IMR-90 (cell line): ENCODE data around the gene SRGAP3. TPM values are rescaled to one million over a fixed set of nuclear protein-coding genes. Genes with fewer than 3 reads are reported as not detected.

ENCODE experiments used
- ATAC-seq: fragments of 200-7000 bp; cut with Tn5 transposase; 2 replicates; pipeline ENCODE4 v1.9.1; 2020; ENCODE audit warnings: low read depth, mild to moderate bottlenecking, moderate library complexity
- BruUV-seq: library from RNA; stranded (reverse); fragments of 400-500 nt; replicated peaks from 2 replicates; lab custom pipeline; 2021; lab: Mats Ljungman, UMichigan
- CTCF ChIA-PET: fragments of 300-600 bp; formaldehyde crosslinking; extraction: SDS; loops from one replicate; lab custom pipeline; 2021; ENCODE audit warnings: antibody characterized with exemption; lab: Yijun Ruan, JAX
- POLR2A ChIA-PET: fragments of 300-600 bp; sonication (Branson Sonifier 250); formaldehyde crosslinking; loops from one replicate; lab custom pipeline; 2022; ENCODE audit warnings: antibody characterized with exemption; ENCODE audit not compliant: unreplicated experiment; lab: Charles Lee
- DNase-seq: peaks from one replicate; pipeline ENCODE4 v3.0.0; 2013
- H2AFZ ChIP-seq: replicated peaks from 2 replicates; pipeline ENCODE3; 2013; ENCODE audit warnings: low read length, mild to moderate bottlenecking; ENCODE audit not compliant: poor library complexity
- H2AK5ac ChIP-seq: 2 replicates; pipeline ENCODE4 v1.6.1; 2013; ENCODE audit warnings: low read depth, low read length, inconsistent platforms
- H2AK9ac ChIP-seq: replicated peaks from 2 replicates; pipeline ENCODE3; 2013; ENCODE audit warnings: mild to moderate bottlenecking, low read depth, low read length, moderate library complexity; ENCODE audit not compliant: poor library complexity
- H2BK120ac ChIP-seq: 2 replicates; pipeline ENCODE4 v1.6.1; 2013; ENCODE audit warnings: low read depth, low read length, inconsistent platforms
- H2BK15ac ChIP-seq: 3 replicates; pipeline ENCODE4 v1.6.1; 2013; ENCODE audit warnings: low read depth, low read length, inconsistent platforms
- H2BK20ac ChIP-seq: 2 replicates; pipeline ENCODE4 v1.6.1; 2013; ENCODE audit warnings: low read depth, mild to moderate bottlenecking, inconsistent platforms, low read length, moderate library complexity
- H2BK5ac ChIP-seq: 2 replicates; pipeline ENCODE4 v1.6.1; 2013; ENCODE audit warnings: mild to moderate bottlenecking, low read depth, low read length, inconsistent platforms; ENCODE audit not compliant: poor library complexity, severe bottlenecking
- H3K14ac ChIP-seq: replicated peaks from 2 replicates; pipeline ENCODE4 v1.6.1; 2013; ENCODE audit warnings: low read depth, low read length, inconsistent platforms
- H3K18ac ChIP-seq: 2 replicates; pipeline ENCODE4 v1.6.1; 2013; ENCODE audit warnings: low read depth, low read length, control low read depth
- H3K23ac ChIP-seq: 2 replicates; pipeline ENCODE4 v1.6.1; 2013; ENCODE audit warnings: low read depth, low read length, inconsistent platforms
- H3K27ac ChIP-seq: 2 replicates; pipeline ENCODE4 v1.5.1; 2013; ENCODE audit warnings: mild to moderate bottlenecking, control low read depth, low read length; ENCODE audit not compliant: insufficient read depth
- H3K27me3 ChIP-seq: 2 replicates; pipeline ENCODE4 v1.6.1; 2013; ENCODE audit warnings: low read length; ENCODE audit not compliant: control insufficient read depth, insufficient read depth
- H3K36me3 ChIP-seq: 2 replicates; pipeline ENCODE4 v1.6.1; 2013; ENCODE audit warnings: low read length, mixed read lengths; ENCODE audit not compliant: control insufficient read depth, insufficient read depth
- H3K4ac ChIP-seq: 2 replicates; pipeline ENCODE4 v1.6.1; 2013; ENCODE audit warnings: low read depth, low read length, inconsistent platforms
- H3K4me1 ChIP-seq: 2 replicates; pipeline ENCODE4 v1.6.1; 2013; ENCODE audit warnings: low read length, mixed read lengths; ENCODE audit not compliant: control insufficient read depth, insufficient read depth
- H3K4me2 ChIP-seq: 2 replicates; pipeline ENCODE4 v1.6.1; 2013; ENCODE audit warnings: low read depth, mild to moderate bottlenecking, control low read depth, low read length, moderate library complexity
- H3K4me3 ChIP-seq: 2 replicates; pipeline ENCODE4 v1.5.1; 2013; ENCODE audit warnings: low read depth, mild to moderate bottlenecking, control low read depth, low read length, moderate library complexity; ENCODE audit not compliant: insufficient read depth
- H3K56ac ChIP-seq: 2 replicates; pipeline ENCODE4 v1.6.1; 2013; ENCODE audit warnings: low read length, inconsistent platforms; ENCODE audit not compliant: insufficient read depth; ENCODE audit errors: extremely low read depth
- H3K79me1 ChIP-seq, 2 experiments: 2 replicates each; pipeline ENCODE4 v1.6.1; 2013; ENCODE audit warnings: low read length in 2 of 2, inconsistent platforms in 1 of 2, low read depth in 1 of 2
- H3K9ac ChIP-seq: 2 replicates; pipeline ENCODE4 v1.6.1; 2013; ENCODE audit warnings: low read depth, low read length, control low read depth
- H3K9me1 ChIP-seq: 2 replicates; pipeline ENCODE4 v1.6.1; 2013; ENCODE audit warnings: low read length, inconsistent platforms; ENCODE audit not compliant: insufficient read depth
- H3K9me3 ChIP-seq: 2 replicates; pipeline ENCODE4 v1.6.1; 2013; ENCODE audit warnings: low read length; ENCODE audit not compliant: control insufficient read depth, insufficient read depth
- H4K20me1 ChIP-seq: 2 replicates; pipeline ENCODE4 v1.6.1; 2013; ENCODE audit warnings: low read length, inconsistent platforms; ENCODE audit not compliant: insufficient read depth
- H4K5ac ChIP-seq: 2 replicates; pipeline ENCODE4 v1.6.1; 2013; ENCODE audit warnings: mild to moderate bottlenecking, low read depth, low read length, control low read depth
- H4K8ac ChIP-seq, 2 experiments: 2 replicates each; pipeline ENCODE4 v1.6.1; 2013; ENCODE audit warnings: low read depth in 2 of 2, low read length in 2 of 2, control low read depth in 1 of 2, inconsistent platforms in 1 of 2
- H4K91ac ChIP-seq: 2 replicates; pipeline ENCODE4 v1.6.1; 2013; ENCODE audit warnings: low read depth, low read length, inconsistent platforms; ENCODE audit not compliant: insufficient read depth
- BHLHE40 ChIP-seq: fragments of 150-350 bp; IDR thresholded peaks from 2 replicates; pipeline ENCODE4 v1.6.1; 2016; ENCODE audit warnings: mild to moderate bottlenecking, low read depth, low read length
- CEBPB ChIP-seq: IDR thresholded peaks from 2 replicates; pipeline ENCODE4 v1.6.1; 2012; ENCODE audit warnings: low read depth, low read length, improper control_type of control experiment
- CHD1 ChIP-seq: IDR thresholded peaks from 2 replicates; pipeline ENCODE4 v1.6.1; 2012; ENCODE audit warnings: low read depth, low read length, improper control_type of control experiment
- CTCF ChIP-seq: conservative IDR thresholded peaks from 2 replicates; pipeline ENCODE4 v1.5.1; 2012; ENCODE audit warnings: mild to moderate bottlenecking, low read depth, low read length, improper control_type of control experiment
- FOS ChIP-seq: fragments of 150-350 bp; IDR thresholded peaks from 2 replicates; pipeline ENCODE4 v1.6.1; 2016; ENCODE audit warnings: low read depth, low read length
- MAFK ChIP-seq: IDR thresholded peaks from 2 replicates; pipeline ENCODE4 v1.6.1; 2012; ENCODE audit warnings: low read depth, low read length, improper control_type of control experiment
- MAZ ChIP-seq: IDR thresholded peaks from 2 replicates; pipeline ENCODE4 v1.6.1; 2012; ENCODE audit warnings: low read depth, mild to moderate bottlenecking, low read length, improper control_type of control experiment, moderate library complexity, borderline replicate concordance
- MXI1 ChIP-seq: IDR thresholded peaks from 2 replicates; pipeline ENCODE4 v1.6.1; 2012; ENCODE audit warnings: low read depth, mild to moderate bottlenecking, low read length, moderate library complexity, borderline replicate concordance
- NFE2L2 ChIP-seq: fragments of 150-350 bp; IDR thresholded peaks from 2 replicates; pipeline ENCODE4 v1.6.1; 2016; ENCODE audit warnings: low read depth, mild to moderate bottlenecking, low read length
- POLR2A ChIP-seq: IDR thresholded peaks from 2 replicates; pipeline ENCODE4 v1.6.1; 2012; ENCODE audit warnings: mild to moderate bottlenecking, low read depth, low read length
- RAD21 ChIP-seq: IDR thresholded peaks from 2 replicates; pipeline ENCODE4 v1.6.1; 2012; ENCODE audit warnings: low read length, improper control_type of control experiment
- RCOR1 ChIP-seq: IDR thresholded peaks from 2 replicates; pipeline ENCODE4 v1.6.1; 2012; ENCODE audit warnings: mild to moderate bottlenecking, low read length, improper control_type of control experiment; ENCODE audit not compliant: insufficient replicate concordance
- RFX5 ChIP-seq: IDR thresholded peaks from 2 replicates; pipeline ENCODE4 v1.8.0; 2012; ENCODE audit warnings: low read depth, mild to moderate bottlenecking, low read length, moderate library complexity
- SMC3 ChIP-seq: fragments of 150-350 bp; IDR thresholded peaks from 2 replicates; pipeline ENCODE4 v1.6.1; 2016; ENCODE audit warnings: low read depth, mild to moderate bottlenecking, antibody characterized with exemption, low read length, moderate library complexity
- USF2 ChIP-seq: fragments of 150-350 bp; IDR thresholded peaks from 2 replicates; pipeline ENCODE4 v1.6.1; 2017; ENCODE audit warnings: mild to moderate bottlenecking, antibody characterized with exemption, low read length, low read depth
- WGBS, 2 experiments: methylation state at CpG; one replicate each; pipeline versions ENCODE4 v1.1.5 to v1.1.7; 2013; ENCODE audit warnings: missing lambda C conversion rate in 2 of 2; ENCODE audit not compliant: insufficient read length in 1 of 2; ENCODE audit errors: extremely low coverage in 2 of 2; 5-methylcytosine and 5-hydroxymethylcytosine counted together
- dilution Hi-C: fragments of 300-500 bp; cut with HindIII; formaldehyde crosslinking; loops from one replicate; pipeline ENCODE4 v1.14.3; 2018; ENCODE audit warnings: low sequenced_read_pairs; ENCODE audit not compliant: unreplicated experiment
- in situ Hi-C: fragments of 300-500 bp; cut with MboI; formaldehyde crosslinking; loops from 3 replicates; pipeline ENCODE4 v1.14.3; 2019; ENCODE audit warnings: low sequenced_read_pairs, inconsistent platforms, mixed read lengths
- intact Hi-C: fragments of 100-400 bp; cut with micrococcal nuclease; formaldehyde crosslinking; loops from 2 replicates; pipeline ENCODE4 v1.10.0; 2022
- polyA plus RNA-seq, 3 experiments: library from polyadenylated mRNA; depleted of rRNA; stranded (reverse); fragments of >200 nt; gene quantifications; 2 replicates each; pipeline ENCODE4 v1.2.3, GENCODE V29; 2012; ENCODE audit warnings: low replicate concordance in 1 of 3
- total RNA-seq: library from RNA; depleted of rRNA; stranded (reverse); fragments of >200 nt; gene quantifications from 2 replicates; pipeline ENCODE4 v1.2.3, GENCODE V29; 2012
- TF ChIP-seq, protein P1 (sequence below): fragments of 150-350 bp; IDR thresholded peaks from 2 replicates; pipeline ENCODE4 v1.6.1; 2016; ENCODE audit warnings: low read depth, mild to moderate bottlenecking, low read length, moderate library complexity, borderline replicate concordance

SRGAP3 gene
- total and polyA plus RNA-seq, 2 of the 4 experiments (the other 2 are of a cell fraction): 0.68 to 1.4 TPM

DNA sequence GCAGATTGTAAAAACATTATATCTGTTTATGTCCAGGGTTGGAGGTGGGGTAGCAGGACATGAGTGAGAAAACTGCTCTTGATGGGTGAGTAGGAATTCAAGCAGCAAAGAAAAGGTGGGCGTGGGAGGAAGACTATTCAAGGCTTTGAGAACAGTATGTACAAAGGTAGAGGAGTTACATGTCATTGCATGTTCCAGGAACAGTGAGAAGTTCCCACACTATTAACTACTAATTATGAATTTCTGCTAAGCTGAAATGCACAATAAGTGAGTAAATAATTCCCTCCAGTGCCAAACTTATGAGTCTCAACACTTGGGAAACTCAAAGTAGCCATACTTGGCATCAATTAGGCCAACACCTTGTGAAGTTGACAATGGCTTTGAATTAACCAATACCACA, 80.1 kb downstream of the SRGAP3 start:
- H4K20me1 ChIP-seq: no peaks in the 10 kb centered on the region
- no peak overlapping the region for H4K91ac ChIP-seq
- in situ Hi-C loops: no loop called here
- no peaks in the 10 kb centered on the region for H3K36me3 ChIP-seq
- no peaks in the 10 kb centered on the region for H3K79me1 ChIP-seq
- no peak overlapping the region for H3K18ac ChIP-seq
- H3K9ac ChIP-seq: no peak overlapping the region
- intact Hi-C loops: no loop called here
- H3K4me1 ChIP-seq: no peaks in the 10 kb centered on the region
- H3K56ac ChIP-seq: no peak overlapping the region
- H3K14ac ChIP-seq: no peak overlapping the region
- no peak overlapping the region for H3K4me2 ChIP-seq
- H3K27me3 ChIP-seq: peaks cover 4% of the 10 kb centered on the region; the same call in 1 of the 2 replicates
- H3K9me3 ChIP-seq: no peaks in the 10 kb centered on the region
- ATAC-seq (no peak), DNase-seq (no peak)
- H3K23ac ChIP-seq: no peak overlapping the region
- H3K9me1 ChIP-seq: no peaks in the 10 kb centered on the region
- H2AFZ ChIP-seq: no peak overlapping the region
- H2BK15ac ChIP-seq: no peak overlapping the region
- BruUV-seq: no TSS peak
- TF ChIP-seq BHLHE40: no peak
- TF ChIP-seq MAFK: no peak
- no peak for TF ChIP-seq CEBPB
- no peak for TF ChIP-seq FOS
- no peak for TF ChIP-seq CTCF
- no peak for TF ChIP-seq NFE2L2
- TF ChIP-seq MAZ: no peak
- TF ChIP-seq POLR2A: no peak
- TF ChIP-seq MXI1: no peak
- no peak for TF ChIP-seq RFX5
- TF ChIP-seq, protein P1, sequence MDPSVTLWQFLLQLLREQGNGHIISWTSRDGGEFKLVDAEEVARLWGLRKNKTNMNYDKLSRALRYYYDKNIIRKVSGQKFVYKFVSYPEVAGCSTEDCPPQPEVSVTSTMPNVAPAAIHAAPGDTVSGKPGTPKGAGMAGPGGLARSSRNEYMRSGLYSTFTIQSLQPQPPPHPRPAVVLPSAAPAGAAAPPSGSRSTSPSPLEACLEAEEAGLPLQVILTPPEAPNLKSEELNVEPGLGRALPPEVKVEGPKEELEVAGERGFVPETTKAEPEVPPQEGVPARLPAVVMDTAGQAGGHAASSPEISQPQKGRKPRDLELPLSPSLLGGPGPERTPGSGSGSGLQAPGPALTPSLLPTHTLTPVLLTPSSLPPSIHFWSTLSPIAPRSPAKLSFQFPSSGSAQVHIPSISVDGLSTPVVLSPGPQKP: no peak
- TF ChIP-seq CHD1: no peak
- no peak for TF ChIP-seq RAD21
- no peak for TF ChIP-seq USF2
- no peak for TF ChIP-seq SMC3
- no peak for TF ChIP-seq RCOR1
- H2AK5ac ChIP-seq: no peak overlapping the region
- H2AK9ac ChIP-seq: no peak overlapping the region
- no peak overlapping the region for H3K4me3 ChIP-seq
- H4K5ac ChIP-seq: no peak overlapping the region
- no peak overlapping the region for H3K4ac ChIP-seq
- H3K27ac ChIP-seq: no peak overlapping the region
- H2BK120ac ChIP-seq: no peak overlapping the region
- no peak overlapping the region for H4K8ac ChIP-seq
- no peak overlapping the region for H2BK20ac ChIP-seq
- WGBS, 2 experiments: no CpG with 5 or more reads among the region's 1 CpG
- ChIA-PET POLR2A (no interaction called here), CTCF (no interaction called here)
- no peak overlapping the region for H2BK5ac ChIP-seq
- dilution Hi-C loops: no loop called here
